RWPE2 (cell line): ENCODE results near the gene CWC15.
A peak's percentile ranks its signal among the peaks of the same experiment; 100 is the strongest.

ENCODE experiments used
- ATAC-seq: fragments of 200-7000 bp; cut with Tn5 transposase; 3 replicates; pipeline ENCODE4 v1.9.1; 2021; ENCODE audit warnings: low read depth
- DNase-seq: peaks from one replicate; pipeline ENCODE4 v3.0.0-alpha.2; 2020; ENCODE audit warnings: low spot score
- H3K27ac ChIP-seq: fragments of 450-650 bp; 2 replicates; pipeline ENCODE4 v1.5.1; 2017; ENCODE audit warnings: mild to moderate bottlenecking; ENCODE audit not compliant: poor library complexity, severe bottlenecking
- H3K27me3 ChIP-seq: fragments of 250-450 bp; sonication (Bioruptor Pico); 2 replicates; pipeline ENCODE4 v1.5.1; 2021; ENCODE audit warnings: mild to moderate bottlenecking, moderate library complexity; ENCODE audit not compliant: insufficient read depth, poor library complexity, severe bottlenecking
- H3K36me3 ChIP-seq: fragments of 250-450 bp; sonication (Bioruptor Pico); 2 replicates; pipeline ENCODE4 v1.5.1; 2020; ENCODE audit warnings: low read depth, mild to moderate bottlenecking, moderate library complexity
- H3K4me1 ChIP-seq: fragments of 250-450 bp; sonication (Bioruptor Pico); 2 replicates; pipeline ENCODE4 v1.5.1; 2021; ENCODE audit warnings: mild to moderate bottlenecking, moderate library complexity; ENCODE audit not compliant: insufficient read depth, poor library complexity, severe bottlenecking
- H3K4me3 ChIP-seq: fragments of 250-450 bp; sonication (Bioruptor Pico); 2 replicates; pipeline ENCODE4 v1.5.1; 2021; ENCODE audit warnings: mild to moderate bottlenecking, moderate library complexity; ENCODE audit not compliant: severe bottlenecking
- H3K9me3 ChIP-seq: fragments of 250-450 bp; sonication (Bioruptor Pico); 2 replicates; pipeline ENCODE4 v1.5.1; 2021; ENCODE audit warnings: mild to moderate bottlenecking, moderate library complexity; ENCODE audit not compliant: severe bottlenecking
- TF ChIP-seq, protein P1 (sequence below): fragments of 450-650 bp; IDR thresholded peaks from one replicate; pipeline ENCODE4 v1.5.1; 2017; ENCODE audit warnings: mild to moderate bottlenecking, moderate library complexity; ENCODE audit not compliant: poor library complexity, severe bottlenecking

The CWC15 gene

DNA sequence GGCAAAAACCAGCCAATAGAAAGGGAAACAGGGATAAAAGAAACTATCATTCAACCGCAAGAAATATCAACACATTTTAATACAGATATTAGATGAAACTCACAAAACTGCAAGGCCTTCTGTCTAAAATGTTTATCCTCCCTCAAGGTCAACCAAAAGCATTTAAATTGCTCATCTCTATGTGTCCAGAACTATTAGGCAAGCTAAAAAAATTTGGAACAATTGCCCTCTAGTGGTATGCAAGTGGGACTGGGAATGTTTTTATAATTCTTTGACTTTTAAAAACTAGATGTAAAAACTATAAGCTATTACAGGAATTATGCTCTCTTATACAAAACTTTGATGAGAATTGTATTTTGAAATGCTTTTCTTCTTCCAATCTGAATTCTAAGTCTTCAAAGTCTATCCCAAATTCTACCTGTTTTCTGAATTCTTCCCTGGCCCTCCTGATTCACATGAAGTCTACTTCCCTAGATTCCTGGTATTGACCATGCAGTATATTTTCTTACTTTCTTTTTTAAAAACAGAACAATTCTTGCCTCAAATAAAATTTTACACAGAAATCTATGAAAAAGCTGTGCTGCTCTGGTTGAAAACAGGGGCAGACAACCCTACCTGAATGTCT lies 4.9 kb downstream of the CWC15 start:
- no peaks in the 10 kb centered on the region for H3K27me3 ChIP-seq
- no peak overlapping the region for H3K27ac ChIP-seq
- DNase-seq: no peak
- peaks cover 92% of the 10 kb centered on the region for H3K36me3 ChIP-seq
- H3K4me1 ChIP-seq: peaks cover 8% of the 10 kb centered on the region
- ATAC-seq: no peak
- TF ChIP-seq, protein P1, sequence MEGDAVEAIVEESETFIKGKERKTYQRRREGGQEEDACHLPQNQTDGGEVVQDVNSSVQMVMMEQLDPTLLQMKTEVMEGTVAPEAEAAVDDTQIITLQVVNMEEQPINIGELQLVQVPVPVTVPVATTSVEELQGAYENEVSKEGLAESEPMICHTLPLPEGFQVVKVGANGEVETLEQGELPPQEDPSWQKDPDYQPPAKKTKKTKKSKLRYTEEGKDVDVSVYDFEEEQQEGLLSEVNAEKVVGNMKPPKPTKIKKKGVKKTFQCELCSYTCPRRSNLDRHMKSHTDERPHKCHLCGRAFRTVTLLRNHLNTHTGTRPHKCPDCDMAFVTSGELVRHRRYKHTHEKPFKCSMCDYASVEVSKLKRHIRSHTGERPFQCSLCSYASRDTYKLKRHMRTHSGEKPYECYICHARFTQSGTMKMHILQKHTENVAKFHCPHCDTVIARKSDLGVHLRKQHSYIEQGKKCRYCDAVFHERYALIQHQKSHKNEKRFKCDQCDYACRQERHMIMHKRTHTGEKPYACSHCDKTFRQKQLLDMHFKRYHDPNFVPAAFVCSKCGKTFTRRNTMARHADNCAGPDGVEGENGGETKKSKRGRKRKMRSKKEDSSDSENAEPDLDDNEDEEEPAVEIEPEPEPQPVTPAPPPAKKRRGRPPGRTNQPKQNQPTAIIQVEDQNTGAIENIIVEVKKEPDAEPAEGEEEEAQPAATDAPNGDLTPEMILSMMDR: peak; percentile 75
- no peaks in the 10 kb centered on the region for H3K9me3 ChIP-seq
- H3K4me3 ChIP-seq: no peak overlapping the region

DNA sequence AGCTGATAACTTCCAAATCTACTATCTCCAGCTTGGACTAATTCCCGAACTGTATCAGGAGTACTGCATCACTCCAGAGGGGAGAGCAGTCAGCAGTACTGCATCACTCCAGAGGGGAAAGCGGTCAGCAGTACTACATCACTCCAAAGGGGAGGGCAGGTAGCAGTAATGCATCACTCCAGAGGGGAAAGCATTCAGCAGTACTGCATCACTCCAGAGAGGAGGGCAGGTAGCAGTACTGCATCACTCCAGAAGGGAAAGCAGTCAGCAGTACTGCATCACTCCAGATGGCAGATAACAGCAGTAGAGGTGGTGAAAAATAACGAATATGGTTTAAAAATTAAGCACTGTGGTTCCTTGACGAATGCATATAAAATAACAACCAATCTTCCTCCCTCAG lies 8.4 kb downstream of the CWC15 start:
- Histone ChIP-seq H3K27ac (no peak overlapping the region), H3K4me3 (no peak overlapping the region), H3K27me3 (no peaks in the 10 kb centered on the region), H3K9me3 (no peaks in the 10 kb centered on the region), H3K4me1 (no peaks in the 10 kb centered on the region), H3K36me3 (peaks cover 90% of the 10 kb centered on the region)
- TF ChIP-seq, protein P1: no peak
- ATAC-seq (no peak), DNase-seq (no peak)

DNA sequence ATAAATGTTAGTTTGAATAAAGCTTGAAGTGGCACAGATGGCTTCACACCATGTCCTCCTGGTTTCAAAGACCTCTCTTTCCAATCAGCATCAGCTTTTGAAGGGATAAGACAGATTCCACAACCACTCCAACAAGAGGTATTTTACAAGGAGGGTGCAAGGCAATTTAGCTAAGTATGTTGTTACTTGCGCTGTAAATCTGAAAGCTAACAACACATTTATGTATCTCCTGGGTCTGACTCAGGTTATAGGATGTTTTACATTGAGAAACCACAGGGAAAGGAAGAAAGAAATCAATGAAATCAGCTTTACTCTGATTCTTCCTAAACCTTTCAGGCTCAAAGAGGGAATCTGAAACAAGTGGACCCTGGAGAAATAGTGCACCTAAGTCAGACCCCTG lies 12.1 kb downstream of the CWC15 start:
- H3K4me3 ChIP-seq: no peak overlapping the region
- no peak for DNase-seq
- H3K27ac ChIP-seq: no peak overlapping the region
- no peaks in the 10 kb centered on the region for H3K27me3 ChIP-seq
- no peak for ATAC-seq
- no peaks in the 10 kb centered on the region for H3K9me3 ChIP-seq
- no peaks in the 10 kb centered on the region for H3K4me1 ChIP-seq
- TF ChIP-seq, protein P1: no peak
- peaks cover 53% of the 10 kb centered on the region for H3K36me3 ChIP-seq

DNA sequence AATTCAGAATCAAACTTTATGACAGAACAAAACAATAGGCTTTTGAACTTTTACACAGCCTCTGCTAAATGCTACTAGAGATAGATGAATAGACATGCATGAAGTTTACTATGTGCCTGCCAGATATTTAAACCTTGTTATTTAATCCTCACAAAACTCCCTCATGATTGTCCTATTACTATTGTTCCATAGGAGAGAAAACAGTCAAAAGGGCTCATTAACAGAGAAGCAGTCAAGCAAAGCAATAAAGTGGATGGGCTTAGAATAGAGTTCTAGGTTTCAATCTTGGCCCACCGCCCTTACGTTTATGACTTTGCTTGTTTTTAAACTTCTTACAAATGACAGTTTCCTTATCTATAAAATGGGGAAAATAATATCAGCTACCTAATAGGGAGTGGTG lies 12.9 kb downstream of the CWC15 start:
- H3K4me3 ChIP-seq: no peak overlapping the region
- peaks cover 46% of the 10 kb centered on the region for H3K36me3 ChIP-seq
- no peaks in the 10 kb centered on the region for H3K4me1 ChIP-seq
- ATAC-seq (no peak), DNase-seq (no peak)
- H3K27me3 ChIP-seq: no peaks in the 10 kb centered on the region
- no peak overlapping the region for H3K27ac ChIP-seq
- TF ChIP-seq, protein P1: no peak
- no peaks in the 10 kb centered on the region for H3K9me3 ChIP-seq

DNA sequence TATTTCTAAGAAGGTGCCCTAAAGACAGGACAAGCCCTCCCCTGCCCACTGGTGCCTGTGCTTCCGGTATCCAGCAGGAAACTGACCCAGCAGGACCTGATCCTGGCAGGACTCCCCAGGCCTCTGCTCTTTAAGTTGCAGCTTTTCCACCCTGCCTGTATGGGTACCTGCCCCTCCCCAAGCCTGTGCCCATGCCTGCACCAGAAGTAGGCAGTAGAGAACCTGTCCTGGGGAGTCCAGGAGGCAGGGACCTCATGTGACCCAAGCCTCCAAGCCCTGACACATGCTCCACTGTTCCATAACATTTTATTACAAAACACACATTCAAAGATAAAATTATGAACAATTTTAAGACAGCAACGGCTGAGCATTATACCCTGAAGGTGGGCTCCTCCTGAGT lies 14.2 kb downstream of the CWC15 start:
- Histone ChIP-seq H3K4me1 (no peaks in the 10 kb centered on the region), H3K27ac (no peak overlapping the region), H3K9me3 (no peaks in the 10 kb centered on the region), H3K4me3 (no peak overlapping the region), H3K27me3 (no peaks in the 10 kb centered on the region), H3K36me3 (peaks cover 33% of the 10 kb centered on the region)
- TF ChIP-seq, protein P1: no peak
- ATAC-seq (no peak), DNase-seq (no peak)
